ENCODE results near the gene NSMF.
"Not testable (repeated sequence)": the region's sequence is repeated elsewhere in the genome, so short reads cannot be mapped to it uniquely, and the experiment has no call there.

Gene NSMF

DNA sequence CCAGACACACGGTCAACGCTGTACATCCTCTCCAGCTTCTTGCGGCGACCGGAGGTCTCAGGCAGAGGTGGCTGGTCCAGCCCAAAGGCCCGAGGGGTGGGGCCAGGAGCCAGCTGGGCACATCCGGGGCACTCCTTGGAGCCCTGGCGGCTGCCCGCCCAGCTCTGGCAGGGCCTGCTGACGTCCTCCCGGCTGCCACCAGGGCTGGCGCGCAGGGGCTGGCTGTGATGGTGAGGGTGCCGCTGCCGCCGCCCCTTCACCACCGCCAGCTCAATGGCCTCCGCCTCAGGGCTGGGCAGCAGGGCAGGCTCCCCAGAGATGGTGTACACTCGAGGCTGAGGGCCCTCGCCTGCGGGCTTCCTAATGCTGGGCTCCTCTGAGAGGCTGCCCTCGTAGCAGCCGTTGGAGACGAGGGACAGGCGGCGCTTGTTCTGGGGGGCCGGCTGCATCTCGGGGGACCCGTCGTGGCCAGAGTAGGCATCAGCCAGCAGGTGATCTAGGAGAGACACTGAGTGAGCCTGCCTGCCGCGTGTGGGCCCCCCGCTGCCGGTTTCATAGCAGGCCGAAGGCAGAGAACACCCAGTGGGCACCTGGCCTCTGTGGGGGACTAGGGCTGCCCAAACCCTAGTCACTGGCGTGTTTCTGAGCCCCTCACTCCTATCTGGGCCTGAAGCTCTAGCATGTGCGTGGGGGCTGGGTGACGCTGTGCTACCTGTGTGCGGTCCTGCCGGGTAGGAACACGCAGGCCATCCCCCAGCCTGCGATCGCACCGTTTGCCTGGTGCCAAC, 1.5 kb downstream of the NSMF start:
- DNase-seq = no peak

DNA sequence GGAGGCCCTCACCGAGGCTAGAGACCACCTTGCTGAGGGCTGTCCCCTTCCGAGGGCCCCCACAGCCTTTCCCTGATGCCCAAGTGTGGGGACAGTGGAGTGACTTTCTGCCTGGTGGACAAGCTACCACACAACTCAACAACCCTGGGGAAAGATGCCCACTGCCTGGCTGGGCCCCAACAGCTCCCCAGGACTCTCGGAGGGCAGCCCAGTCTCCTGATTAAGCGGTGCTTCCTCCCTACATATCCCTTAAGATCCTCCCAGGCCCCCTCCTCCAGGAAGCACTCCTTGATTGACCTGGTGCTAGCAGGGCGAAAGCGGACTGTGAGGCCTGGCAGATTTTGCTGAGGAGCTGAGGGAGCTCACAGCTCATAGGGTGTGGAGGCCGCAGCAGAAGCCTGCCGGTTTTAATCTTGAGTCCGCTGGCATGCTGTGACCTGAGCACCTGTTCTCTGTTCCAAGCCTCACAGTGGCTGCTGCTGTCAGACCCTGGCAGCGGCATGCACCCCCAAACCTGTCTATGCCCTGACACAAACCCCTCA, 2.2 kb downstream of the NSMF start:
- DNase-seq = no peak

DNA sequence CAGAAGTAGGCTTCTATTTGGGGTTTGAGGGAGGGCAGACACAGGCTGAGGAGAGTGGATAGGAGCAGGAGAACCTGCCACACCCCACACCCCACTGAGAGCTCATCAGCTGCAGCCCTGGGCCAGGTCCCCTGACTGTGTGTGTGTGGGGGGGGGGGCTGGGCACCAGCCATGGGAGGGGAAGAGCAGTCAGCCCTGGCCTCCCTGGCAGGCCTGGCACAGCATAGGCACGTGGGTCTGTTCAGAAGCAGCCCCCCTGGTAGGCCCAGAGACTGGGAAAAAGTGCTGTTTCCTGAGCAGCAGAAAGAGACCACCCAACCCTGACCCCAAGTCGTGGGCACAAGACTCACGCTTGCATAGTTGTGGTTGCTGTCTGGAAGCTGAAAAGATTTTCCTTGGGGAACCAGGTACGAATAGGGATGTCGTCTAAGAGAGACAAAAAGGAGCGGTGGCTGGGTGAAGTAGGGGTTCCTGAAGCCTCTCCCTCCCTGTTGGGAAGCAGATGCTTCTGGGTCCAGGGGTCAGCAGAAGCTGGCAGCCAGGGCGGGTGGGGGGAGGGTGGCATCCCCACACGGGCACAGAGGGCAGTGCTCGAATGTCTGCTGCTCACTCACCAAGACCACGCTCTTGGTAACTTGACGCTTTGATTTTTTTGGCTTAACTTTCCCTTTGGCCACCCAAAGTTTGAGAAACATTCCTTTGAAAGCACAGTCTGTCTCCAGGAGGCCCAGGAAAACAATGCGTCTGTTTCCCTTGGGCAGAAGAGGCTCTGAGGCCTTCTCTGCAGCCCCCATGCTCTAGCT, 2.9 kb downstream of the NSMF start:
- no peak for DNase-seq

DNA sequence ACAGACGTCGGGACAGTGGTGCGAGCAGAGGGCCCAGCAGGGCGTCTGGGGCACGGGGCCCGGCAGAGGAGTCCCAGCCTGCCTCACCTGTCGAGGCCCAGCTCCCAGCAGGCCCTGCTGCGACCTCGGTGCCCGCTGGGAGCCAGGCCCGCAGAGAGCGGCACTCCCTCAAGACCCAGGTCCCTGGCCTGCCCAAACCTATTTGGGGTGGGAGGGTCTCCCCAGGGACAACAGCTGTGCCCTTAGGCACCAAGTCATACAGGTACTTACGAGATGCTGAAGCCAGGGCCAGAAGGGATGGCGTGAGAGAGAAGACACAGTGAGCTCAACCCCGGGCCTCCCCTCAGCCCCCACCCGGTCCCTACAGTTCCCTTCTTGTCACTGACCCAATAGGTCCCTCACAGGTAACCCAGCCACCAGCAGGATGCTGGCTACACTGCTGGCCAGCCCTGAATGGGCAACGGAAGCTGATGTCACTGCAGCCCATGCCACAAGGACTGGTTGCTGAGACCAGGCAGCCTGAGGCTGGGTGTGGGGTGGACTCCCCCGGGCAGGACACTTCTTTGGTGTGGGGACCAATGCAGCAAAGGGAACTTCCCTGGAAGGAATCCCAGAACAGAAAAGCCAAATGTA, 3.7 kb downstream of the NSMF start:
- DNase-seq = no peak

DNA sequence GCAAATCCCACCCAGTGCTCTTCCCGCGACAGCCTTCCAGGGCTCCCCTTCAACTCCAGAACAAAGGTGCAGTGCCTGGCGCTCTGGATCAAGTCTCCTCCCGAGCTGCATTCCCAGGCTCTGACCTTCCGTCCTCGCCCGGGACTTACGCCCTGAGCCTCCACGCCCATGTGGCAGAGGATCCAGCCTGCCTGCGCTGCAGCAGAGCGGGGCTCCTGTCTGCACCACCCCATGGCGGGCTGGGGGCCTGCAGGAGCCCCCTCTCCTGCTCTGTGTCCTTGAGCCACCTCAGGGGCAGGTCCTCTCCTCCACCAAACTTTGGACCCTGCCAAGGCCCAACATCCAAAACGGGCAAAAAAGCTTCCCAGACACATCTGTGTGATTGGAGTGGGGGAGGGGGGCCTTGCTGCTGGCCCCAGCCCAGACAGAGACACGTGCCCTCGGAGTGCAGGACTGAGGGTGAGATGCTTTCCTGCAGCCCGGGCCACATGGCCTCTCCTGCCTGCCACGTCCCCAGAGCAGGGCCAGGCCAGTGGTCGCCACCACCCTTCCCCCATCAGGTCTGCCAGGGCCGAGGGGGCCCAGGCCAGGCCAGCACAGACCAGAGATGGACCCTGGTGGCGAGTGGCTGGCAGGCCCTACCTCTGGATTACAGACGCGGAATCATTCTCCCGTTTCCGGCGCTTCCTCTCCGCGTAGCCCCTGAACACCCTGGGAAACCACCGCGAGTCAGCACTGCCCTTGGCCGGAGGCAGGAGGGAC, 4.4 kb downstream of the NSMF start:
- no peak for DNase-seq

DNA sequence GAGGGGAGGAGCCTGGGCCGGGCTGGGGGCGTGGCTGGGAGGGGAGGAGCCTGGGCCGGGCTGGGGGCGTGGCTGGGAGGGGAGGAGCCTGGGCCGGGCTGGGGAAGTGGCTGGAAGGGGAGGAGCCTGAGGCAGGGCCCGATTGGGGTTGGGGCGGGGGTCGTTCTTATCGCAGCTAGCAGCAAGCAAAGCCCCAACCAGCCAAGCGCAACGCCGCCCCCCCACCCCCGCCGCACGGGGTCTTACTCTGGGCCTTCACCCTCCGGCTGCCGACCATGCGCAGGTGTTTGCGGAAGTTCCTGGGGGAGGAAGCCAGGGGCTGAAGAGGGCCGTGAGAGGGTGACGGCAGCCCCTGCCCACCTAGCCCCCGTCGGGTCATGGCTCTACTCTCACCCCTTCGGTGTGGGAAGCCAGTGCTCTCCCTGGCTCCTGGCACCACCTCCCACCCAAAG, 5.0 kb downstream of the NSMF start:
- DNase-seq = no peak

DNA sequence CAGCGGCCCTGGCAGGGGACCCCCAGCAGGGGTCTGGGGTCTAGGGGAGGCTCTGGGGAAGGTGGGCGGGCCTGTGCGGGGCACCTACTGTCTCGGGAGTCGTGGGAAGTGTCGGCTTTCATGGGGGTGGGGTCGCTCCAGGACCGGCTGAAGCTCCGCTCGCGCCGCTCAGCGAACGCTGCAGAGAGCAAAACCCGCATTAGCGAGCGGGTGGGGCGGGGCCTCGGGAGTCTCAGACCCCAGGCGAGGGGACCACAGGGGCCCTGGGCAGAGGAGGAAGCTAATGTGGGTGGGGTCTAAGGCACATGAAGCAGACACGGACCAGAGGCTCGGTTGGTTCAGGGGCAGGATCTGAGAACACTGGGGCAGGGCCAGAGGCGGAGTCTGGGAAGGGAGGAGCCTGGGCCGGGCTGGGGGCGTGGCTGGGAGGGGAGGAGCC, 5.5 kb downstream of the NSMF start:
- DNase-seq = no peak

DNA sequence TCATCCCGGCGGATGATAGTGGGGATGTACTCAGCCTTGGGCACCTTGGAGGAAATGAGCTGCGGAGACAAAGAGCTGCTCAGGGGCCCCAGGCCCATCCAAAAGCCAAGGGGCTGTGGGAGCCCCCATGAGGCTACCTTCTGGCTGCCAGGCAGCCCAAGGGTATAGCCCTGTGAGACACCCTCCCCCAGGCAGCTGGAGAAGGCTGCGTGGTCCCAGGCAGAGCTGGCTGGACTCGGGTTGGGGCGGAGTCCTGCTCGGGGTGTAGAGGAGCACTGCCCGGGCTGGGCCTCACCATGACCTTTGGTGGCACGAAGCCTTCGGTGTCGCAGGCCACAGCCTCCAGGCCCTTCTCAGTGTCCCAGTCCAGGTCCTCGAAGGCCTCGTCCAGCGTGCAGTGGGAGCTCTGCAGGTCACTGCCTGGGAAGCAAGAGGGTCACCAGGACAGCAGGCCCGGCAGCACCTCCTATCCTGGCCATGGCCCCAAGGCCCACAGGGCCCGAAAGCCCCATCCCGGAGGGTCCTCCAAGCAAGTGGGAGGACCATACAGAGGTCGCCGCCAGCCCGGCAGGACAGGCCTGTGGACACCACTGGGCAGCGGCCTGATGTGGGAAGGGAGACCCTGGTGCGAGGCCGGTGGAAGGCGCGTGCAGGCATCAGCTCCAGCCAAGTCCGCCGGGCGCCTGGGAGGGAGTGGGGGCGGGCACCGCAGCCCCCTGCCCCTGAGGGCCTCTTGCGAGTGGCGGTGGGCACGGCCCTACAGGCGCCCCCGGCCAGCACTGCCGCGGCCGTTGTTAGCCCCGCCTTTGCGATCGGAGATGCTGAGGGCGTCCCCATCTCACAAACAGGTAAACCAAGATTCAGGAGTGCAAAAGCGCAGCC, 6.1 kb downstream of the NSMF start:
- DNase-seq = no peak

DNA sequence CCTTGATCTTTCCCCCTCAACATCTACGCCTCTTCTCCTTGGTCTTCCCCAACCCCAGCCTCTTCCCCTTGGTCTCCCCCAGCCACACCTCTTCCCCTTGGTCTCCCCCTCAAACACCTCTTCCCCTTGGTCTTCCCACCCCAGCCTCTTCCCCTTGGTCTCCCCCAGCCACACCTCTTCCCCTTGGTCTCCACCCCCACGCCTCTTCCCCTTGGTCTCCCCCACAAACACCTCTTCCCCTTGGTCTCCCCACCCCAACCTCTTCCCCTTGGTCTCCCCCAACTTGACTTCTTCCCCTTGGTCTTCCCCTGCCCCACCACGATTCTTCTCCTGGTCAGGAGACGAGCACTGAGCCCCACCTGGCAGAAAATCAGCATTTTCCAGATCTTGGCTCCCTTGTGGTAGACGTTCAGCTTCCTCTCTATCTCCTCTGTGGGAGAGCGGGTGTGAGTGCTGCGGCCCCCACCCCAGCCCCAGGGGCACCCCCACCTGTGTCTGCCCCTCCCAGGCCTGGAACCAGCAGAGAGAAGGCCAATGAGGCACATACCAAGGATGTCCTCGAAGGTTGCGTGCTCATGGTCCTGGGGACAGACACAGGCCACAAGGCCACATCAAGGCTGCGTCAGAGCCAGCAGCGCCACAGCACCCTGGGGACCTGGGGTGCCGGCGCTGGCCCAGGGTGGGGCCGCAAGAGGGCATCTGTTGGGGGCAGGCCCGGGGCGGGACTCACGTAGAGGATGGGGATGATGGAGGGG, 7.0 kb downstream of the NSMF start:
- DNase-seq = no peak

DNA sequence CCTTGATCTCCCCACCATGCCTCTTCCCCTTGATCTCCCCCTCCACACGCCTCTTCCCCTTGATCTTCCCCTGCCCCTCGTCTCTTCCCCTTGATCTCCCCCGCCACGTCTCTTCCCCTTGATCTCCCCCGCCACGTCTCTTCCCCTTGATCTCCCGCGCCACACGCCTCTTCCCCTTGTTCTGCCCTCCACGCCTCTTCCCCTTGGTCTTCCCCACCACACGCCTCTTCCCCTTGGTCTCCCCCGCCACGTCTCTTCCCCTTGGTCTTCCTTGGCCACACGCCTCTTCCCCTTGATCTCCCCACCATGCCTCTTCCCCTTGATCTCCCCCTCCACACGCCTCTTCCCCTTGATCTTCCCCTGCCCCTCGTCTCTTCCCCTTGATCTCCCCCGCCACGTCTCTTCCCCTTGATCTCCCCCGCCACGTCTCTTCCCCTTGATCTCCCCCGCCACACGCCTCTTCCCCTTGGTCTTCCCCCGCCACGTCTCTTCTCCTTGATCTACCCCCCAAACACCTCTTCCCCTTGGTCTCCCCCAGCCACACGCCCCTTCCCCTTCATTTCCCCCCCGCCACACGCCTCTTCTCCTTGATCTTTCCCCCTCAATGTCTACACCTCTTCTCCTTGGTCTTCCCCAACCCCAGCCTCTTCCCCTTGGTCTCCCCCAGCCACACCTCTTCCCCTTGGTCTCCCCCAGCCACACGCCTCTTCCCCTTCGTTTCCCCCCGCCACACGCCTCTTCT, 7.7 kb downstream of the NSMF start:
- DNase-seq = not testable (repeated sequence)

DNA sequence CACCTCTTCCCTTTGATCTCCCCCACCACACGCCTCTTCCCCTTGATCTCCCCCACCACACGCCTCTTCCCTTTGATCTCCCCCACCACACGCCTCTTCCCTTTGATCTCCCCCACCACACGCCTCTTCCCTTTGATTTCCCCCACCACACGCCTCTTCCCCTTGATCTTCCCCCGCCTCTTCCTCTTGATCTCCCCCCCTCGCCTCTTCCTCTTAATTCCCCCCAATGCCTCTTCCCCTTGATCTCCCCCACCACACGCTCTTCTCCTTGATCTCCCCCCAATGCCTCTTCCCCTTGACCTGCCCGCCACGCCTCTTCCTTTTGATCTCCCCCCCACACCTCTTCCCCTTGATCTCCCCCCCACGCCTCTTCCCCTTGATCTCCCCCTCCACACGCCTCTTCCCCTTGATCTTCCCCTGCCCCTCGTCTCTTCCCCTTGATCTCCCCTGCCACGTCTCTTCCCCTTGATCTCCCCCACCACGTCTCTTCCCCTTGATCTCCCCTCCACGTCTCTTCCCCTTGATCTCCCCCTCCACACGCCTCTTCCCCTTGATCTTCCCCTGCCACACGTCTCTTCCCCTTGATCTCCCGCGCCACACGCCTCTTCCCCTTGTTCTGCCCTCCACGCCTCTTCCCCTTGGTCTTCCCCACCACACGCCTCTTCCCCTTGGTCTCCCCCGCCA, 8.5 kb downstream of the NSMF start:
- DNase-seq = not testable (repeated sequence)

DNA sequence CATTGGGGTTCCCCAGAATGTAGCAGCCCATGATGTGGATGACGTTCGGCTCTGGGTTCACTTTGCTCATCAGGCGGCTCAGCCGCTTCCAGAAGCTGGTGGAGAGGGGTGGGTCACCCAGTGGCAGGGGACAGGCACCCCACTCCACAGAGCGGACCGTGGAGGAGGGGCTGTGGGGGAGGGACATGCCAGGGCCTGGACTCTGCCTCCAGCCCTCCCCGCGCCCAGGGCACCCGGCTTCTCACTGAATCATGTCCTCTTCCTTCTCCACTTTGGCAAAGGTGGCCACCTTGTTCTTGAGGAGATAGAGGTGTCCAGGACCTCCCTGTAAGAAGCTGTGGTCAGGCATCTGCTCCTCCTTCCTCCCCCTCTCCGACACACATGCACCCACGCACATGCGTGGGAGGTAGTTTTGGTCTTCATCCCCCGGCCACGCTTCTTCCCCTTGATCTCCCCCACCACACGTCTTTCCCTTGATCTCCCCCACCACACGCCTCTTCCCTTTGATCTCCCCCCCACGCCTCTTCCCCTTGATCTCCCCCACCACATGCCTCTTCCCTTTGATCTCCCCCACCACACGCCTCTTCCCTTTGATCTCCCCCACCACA, 9.1 kb downstream of the NSMF start:
- no peak for DNase-seq

DNA sequence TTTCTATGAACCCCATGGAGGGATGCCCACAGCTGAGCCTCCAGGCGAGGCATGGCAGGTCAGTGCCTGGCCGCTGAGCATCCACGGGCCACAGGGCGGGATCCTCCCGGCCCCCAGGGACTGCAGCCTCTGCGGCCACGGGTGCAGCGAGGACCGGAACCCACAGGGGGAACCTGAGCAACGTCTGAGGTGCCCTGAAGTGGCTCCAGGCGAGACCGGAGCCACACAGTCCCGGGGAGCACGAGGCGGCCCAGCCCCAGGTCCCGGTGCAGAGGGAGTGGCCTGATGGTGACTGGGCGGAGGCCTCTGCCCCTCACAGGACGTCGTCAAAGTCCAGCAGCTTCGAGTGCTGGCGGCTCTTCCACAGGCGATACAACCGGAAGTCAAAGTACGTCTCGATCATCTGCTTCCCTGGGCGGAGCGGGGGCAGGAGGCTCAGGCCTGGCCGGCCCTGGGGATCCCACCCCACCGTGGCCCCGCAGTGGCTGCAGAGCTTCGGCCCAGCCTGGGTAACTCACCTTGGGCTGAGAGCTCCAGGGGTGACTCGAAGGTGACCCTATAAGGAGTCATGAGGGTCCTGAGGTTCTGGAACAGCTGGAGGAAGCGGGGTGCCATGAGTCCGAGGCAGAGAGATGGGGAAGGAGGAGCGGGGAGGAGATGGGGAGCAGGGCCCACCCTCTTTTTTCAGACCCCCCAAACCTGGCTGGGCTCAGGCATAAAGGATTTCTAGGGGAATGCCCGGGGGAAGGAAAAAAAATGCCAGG, 9.9 kb downstream of the NSMF start:
- DNase-seq = no peak

DNA sequence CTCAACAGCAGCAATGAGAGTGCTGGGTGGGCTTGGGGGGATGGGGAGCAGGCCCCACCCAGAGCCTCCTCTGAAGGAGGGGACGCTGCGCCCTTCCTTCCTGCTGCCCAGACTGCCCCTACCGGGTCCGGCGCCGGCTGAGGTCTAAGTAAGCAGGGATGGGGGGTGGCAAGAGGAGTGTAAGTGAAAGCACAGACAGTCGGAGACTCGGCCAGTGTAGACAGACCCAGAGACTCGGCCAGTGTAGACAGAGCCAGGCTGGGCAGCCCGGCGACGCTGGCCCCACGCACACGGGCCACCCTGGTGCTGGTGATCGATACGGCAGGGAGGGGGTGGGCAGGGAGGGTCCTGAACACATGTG, 10.6 kb downstream of the NSMF start:
- DNase-seq = no peak

DNA sequence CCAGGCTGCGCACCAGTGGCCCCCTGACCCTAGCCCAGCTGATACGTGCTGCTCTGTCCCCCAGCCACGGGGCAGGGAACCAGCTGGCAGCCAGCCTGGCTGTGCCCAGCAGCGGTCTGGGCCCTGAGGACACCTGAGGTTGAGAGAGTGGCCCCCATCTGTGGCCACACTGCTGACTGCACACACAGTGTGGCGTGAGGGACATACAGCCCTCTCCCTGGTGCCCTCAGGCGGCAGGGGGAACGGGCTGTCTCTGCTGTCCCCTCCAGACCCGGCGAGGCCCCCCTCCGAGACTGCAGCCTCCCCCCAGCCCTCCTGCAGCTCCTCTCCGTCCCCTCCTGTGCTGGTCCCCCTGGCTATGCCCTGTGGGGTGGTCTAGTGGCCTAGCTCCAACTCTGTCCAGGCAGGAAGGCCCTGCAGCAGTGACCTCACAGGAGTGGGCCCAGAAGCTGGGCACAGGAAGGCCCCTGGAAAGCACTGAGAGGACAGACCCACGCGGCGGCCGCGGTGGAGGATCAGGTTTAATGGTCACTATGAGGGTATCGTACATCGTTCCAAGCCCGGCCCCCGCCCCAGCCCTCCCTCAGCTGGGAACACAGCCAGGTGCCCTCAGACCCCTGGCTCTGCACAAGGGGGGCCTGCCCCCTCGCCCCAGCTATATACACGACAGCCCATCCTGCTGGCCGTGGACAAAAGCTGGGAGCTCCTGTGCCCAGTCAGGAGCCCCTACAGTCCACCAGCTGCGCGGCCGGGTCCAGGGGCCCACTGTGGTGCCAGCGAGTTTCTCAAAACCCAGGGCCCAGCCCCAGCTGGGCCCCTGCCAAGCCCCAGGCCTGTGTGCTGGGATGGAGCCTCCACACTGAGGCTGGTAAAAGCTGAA, 11.2 kb downstream of the NSMF start:
- DNase-seq = no peak

DNA sequence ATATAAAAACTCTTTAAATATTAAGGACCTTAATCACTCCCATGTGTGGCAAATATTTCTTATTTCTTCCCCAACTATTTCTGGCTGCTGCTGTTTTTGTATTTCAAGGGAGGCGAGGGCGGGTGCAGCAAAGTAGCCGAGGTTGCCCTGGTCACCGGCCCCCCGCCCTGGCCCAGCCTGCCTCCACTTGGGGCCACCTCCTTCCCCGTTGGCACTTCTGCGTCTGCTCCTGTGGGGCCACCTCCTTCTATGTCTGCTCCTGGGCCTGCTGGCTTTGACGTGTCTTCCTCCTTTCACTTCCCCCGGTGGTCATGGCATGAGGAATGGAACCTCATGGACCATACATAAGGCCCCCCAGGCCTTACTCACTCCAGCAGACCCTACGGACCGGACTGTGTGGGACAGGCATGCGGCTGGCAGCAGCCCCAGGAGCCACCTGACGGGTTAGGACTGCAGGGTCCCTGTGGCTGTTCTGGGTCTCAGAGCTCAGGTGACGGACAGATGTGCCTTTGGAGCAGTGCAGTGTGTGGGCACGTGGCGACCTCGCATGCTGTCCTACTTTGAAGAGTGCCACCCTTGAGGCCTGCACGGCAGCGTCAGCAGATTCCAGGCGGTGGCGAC, 12.2 kb downstream of the NSMF start:
- DNase-seq = no peak

DNA sequence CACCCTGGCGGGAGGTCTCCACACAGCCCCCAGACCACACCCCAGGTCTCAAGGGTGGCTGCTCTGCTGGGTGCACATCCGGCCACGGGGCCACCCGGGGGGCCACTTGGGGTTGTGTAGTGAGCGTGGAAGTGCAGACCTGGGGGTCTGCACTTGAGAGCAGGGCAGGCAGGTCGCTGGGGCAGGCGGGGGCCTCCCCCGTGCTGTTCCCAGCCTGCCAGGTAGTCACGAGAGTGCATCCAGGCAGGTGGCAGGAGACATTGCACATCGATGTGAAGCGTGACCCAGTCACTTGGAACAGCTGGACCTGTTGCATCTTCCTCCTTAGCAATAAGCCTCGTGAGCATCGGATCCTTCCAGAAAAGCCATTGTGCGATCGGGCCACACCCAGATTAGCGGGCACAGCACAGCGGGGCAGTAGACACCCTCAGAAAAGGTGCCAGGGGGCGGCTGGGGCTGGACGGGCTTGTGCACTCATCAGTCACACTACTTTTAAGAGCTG, 13.2 kb downstream of the NSMF start:
- no peak for DNase-seq

All from NCI-H446 (cell line).